GM08714 (cell line): Measurements from ENCODE around the gene DIP2B.
"Not testable (repeated sequence)": the region's sequence is repeated elsewhere in the genome, so short reads cannot be mapped to it uniquely, and the experiment has no call there.

Source experiments
- H3K4me3 ChIP-seq: fragments of 200-500 bp; sonication (Bioruptor generic); 2 replicates; pipeline ENCODE4 v1.5.1; 2014; ENCODE audit warnings: mild to moderate bottlenecking, low read length, inconsistent platforms
- ZNF274 ChIP-seq: IDR thresholded peaks from 2 replicates; pipeline ENCODE4 v1.6.1; 2012; ENCODE audit warnings: mild to moderate bottlenecking, low read depth, low read length

DIP2B gene

GRCh38 chr12:50530532-50530931 lies 25.7 kb downstream of the DIP2B start:
- no peak for TF ChIP-seq ZNF274
- no peak overlapping the region for H3K4me3 ChIP-seq

- TF ChIP-seq ZNF274: no peak
- H3K4me3 ChIP-seq: no peak overlapping the region
Measured at GRCh38 chr12:50533203-50533584, 28.4 kb downstream of the DIP2B start.

- no peak for TF ChIP-seq ZNF274
- no peak overlapping the region for H3K4me3 ChIP-seq
Measured at GRCh38 chr12:50533971-50534370, 29.2 kb downstream of the DIP2B start.

GRCh38 chr12:50536831-50537537 lies 32.2 kb downstream of the DIP2B start:
- no peak overlapping the region for H3K4me3 ChIP-seq
- TF ChIP-seq ZNF274: no peak

- H3K4me3 ChIP-seq: no peak overlapping the region
- no peak for TF ChIP-seq ZNF274
Measured at GRCh38 chr12:50537538-50537919, 32.7 kb downstream of the DIP2B start.

GRCh38 chr12:50538182-50538581 lies 33.4 kb downstream of the DIP2B start:
- TF ChIP-seq ZNF274: no peak

GRCh38 chr12:50541139-50541538 lies 36.4 kb downstream of the DIP2B start:
- no peak for TF ChIP-seq ZNF274
- H3K4me3 ChIP-seq: no peak overlapping the region

More at GRCh38 chr12:50538182-50538581, 33.4 kb downstream of the DIP2B start:
- peak overlapping the region; percentile 26; the same call in 1 of the 2 replicates for H3K4me3 ChIP-seq

GRCh38 chr12:50542448-50542847 lies 37.7 kb downstream of the DIP2B start:
- TF ChIP-seq ZNF274: no peak

GRCh38 chr12:50543188-50543587 lies 38.4 kb downstream of the DIP2B start:
- not testable (repeated sequence) for H3K4me3 ChIP-seq

More at GRCh38 chr12:50542448-50542847, 37.7 kb downstream of the DIP2B start:
- no peak overlapping the region for H3K4me3 ChIP-seq

GRCh38 chr12:50545213-50545612 lies 40.4 kb downstream of the DIP2B start:
- TF ChIP-seq ZNF274: no peak
- H3K4me3 ChIP-seq: no peak overlapping the region

GRCh38 chr12:50545786-50546185 lies 41.0 kb downstream of the DIP2B start:
- no peak overlapping the region for H3K4me3 ChIP-seq
- TF ChIP-seq ZNF274: no peak

GRCh38 chr12:50546441-50547318 lies 41.9 kb downstream of the DIP2B start:
- no peak for TF ChIP-seq ZNF274
- H3K4me3 ChIP-seq: no peak overlapping the region

GRCh38 chr12:50547742-50548141 lies 43.0 kb downstream of the DIP2B start:
- H3K4me3 ChIP-seq: no peak overlapping the region
- no peak for TF ChIP-seq ZNF274

GRCh38 chr12:50549885-50550284 lies 45.1 kb downstream of the DIP2B start:
- no peak overlapping the region for H3K4me3 ChIP-seq
- TF ChIP-seq ZNF274: no peak
